A549 treated with Mapracorat at 1 μM for 4 hours (cell line): ENCODE results near the gene FGGY. TPM values are rescaled to one million over a fixed set of nuclear protein-coding genes. Genes with fewer than 3 reads are reported as not detected.

ENCODE experiments used
- total RNA-seq: library from RNA; stranded (reverse); fragments of 200-300 nt; extraction: Qiagen RNA extraction; gene quantifications from 5 replicates; pipeline ENCODE4 v1.2.3, GENCODE V29; 2022

Gene FGGY, protein sequence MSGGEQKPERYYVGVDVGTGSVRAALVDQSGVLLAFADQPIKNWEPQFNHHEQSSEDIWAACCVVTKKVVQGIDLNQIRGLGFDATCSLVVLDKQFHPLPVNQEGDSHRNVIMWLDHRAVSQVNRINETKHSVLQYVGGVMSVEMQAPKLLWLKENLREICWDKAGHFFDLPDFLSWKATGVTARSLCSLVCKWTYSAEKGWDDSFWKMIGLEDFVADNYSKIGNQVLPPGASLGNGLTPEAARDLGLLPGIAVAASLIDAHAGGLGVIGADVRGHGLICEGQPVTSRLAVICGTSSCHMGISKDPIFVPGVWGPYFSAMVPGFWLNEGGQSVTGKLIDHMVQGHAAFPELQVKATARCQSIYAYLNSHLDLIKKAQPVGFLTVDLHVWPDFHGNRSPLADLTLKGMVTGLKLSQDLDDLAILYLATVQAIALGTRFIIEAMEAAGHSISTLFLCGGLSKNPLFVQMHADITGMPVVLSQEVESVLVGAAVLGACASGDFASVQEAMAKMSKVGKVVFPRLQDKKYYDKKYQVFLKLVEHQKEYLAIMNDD
- total RNA-seq: 1.4 to 2.6 TPM (median 2.0 TPM) in 5 replicates

DNA sequence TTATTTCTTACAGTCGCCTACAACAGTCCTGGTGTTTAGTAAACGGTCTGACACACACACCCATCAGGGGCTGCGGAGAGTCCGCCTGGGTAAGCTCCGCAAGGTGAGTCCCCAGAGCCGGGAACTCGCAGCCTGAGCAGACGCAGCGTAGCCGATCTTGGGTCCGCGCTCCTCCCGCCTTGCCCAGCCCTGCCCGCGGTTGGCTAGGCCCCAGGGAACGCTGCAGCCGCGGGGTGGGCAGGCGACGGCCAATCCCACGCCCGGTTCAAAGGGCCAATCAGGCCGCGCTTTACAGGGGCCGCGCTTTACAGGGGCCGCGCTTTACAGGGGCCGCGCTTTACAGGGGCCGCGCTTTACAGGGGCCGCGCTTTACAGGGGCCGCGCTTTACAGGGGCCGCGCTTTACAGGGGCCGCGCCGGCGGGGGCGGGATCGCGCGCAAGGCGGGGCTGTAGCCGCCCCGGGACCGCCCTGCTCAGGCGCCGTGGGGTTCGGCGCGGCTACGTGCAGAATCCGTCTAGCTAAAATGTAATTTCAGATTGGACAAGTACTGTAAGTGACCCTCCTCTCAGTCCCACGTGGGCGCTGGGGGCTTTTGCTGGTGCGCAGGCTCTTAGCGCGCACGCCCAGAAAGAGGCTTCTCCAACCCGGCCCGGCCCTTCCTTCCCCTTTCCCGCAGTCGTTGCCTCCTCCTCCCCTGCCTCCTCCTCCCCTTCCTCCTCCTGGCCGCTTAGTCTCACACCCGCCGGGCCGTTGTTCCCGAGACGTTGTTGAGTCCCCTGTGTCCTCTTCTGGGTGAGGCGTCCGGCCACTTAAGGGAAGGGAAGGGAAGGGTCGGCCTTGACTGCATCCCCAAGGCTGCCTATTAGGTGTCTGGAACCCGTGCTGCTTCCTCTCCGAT lies at the start of gene FGGY:
Gene FGGY (plus strand): TSS at position 737 of the 899 bp plus-strand sequence. CDS start 24,456 bp downstream, outside the sequence.

